IMR-90 (cell line): Measurements from ENCODE around the gene ARID3C.

Experiments used
- CEBPB ChIP-seq: IDR thresholded peaks from 2 replicates; pipeline ENCODE4 v1.6.1; 2012; ENCODE audit warnings: low read depth, low read length, improper control_type of control experiment
- CHD1 ChIP-seq: IDR thresholded peaks from 2 replicates; pipeline ENCODE4 v1.6.1; 2012; ENCODE audit warnings: low read depth, low read length, improper control_type of control experiment
- CTCF ChIP-seq: conservative IDR thresholded peaks from 2 replicates; pipeline ENCODE4 v1.5.1; 2012; ENCODE audit warnings: mild to moderate bottlenecking, low read depth, low read length, improper control_type of control experiment
- MAFK ChIP-seq: IDR thresholded peaks from 2 replicates; pipeline ENCODE4 v1.6.1; 2012; ENCODE audit warnings: low read depth, low read length, improper control_type of control experiment
- MAZ ChIP-seq: IDR thresholded peaks from 2 replicates; pipeline ENCODE4 v1.6.1; 2012; ENCODE audit warnings: low read depth, mild to moderate bottlenecking, low read length, improper control_type of control experiment, moderate library complexity, borderline replicate concordance
- NFE2L2 ChIP-seq: fragments of 150-350 bp; IDR thresholded peaks from 2 replicates; pipeline ENCODE4 v1.6.1; 2016; ENCODE audit warnings: low read depth, mild to moderate bottlenecking, low read length
- POLR2A ChIP-seq: IDR thresholded peaks from 2 replicates; pipeline ENCODE4 v1.6.1; 2012; ENCODE audit warnings: mild to moderate bottlenecking, low read depth, low read length
- RAD21 ChIP-seq: IDR thresholded peaks from 2 replicates; pipeline ENCODE4 v1.6.1; 2012; ENCODE audit warnings: low read length, improper control_type of control experiment
- RCOR1 ChIP-seq: IDR thresholded peaks from 2 replicates; pipeline ENCODE4 v1.6.1; 2012; ENCODE audit warnings: mild to moderate bottlenecking, low read length, improper control_type of control experiment; ENCODE audit not compliant: insufficient replicate concordance
- SMC3 ChIP-seq: fragments of 150-350 bp; IDR thresholded peaks from 2 replicates; pipeline ENCODE4 v1.6.1; 2016; ENCODE audit warnings: low read depth, mild to moderate bottlenecking, antibody characterized with exemption, low read length, moderate library complexity
- USF2 ChIP-seq: fragments of 150-350 bp; IDR thresholded peaks from 2 replicates; pipeline ENCODE4 v1.6.1; 2017; ENCODE audit warnings: mild to moderate bottlenecking, antibody characterized with exemption, low read length, low read depth
- TF ChIP-seq, protein P1 (sequence below): fragments of 150-350 bp; IDR thresholded peaks from 2 replicates; pipeline ENCODE4 v1.6.1; 2016; ENCODE audit warnings: low read depth, mild to moderate bottlenecking, low read length, moderate library complexity, borderline replicate concordance

DNA sequence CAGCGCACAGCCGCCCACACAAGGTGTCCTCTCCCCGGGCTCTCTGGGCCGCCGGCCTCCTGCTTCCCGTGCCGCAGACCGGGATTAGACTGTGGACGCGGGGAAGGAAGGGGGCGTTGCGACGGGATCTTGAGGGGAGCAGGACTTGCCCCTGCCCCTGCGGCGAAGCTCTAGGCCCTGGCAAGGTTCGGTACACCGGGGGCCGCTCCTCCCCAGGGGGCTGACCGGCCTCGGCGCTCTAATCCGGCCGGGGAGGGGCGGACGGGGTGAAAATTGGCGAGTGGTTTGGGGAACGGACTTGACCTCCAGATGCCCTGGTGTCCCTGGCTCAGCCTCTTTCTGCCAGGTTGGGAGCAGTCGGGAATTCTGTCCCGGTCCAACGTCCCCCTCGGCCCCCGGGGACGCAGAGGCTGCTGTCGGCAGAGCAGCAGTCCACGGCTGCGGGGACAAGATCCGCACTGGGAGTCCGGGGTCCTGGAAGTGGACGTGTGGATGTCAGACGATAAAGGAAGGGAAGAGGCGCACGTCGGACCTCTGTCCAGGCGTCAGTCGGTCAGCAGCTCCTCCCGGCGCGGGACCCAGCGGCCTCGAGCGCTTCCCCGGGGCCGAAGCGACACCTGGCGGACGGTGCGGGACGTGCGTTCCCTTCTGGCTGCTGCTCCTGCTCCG, 37.5 kb downstream of the ARID3C start:
- TF ChIP-seq CEBPB (no peak), POLR2A (no peak), CTCF (peak; percentile 93), SMC3 (peak; percentile 97), RAD21 (peak; percentile 92), MAZ (peak; percentile 54; the same call in 1 of the 2 replicates), MAFK (no peak), CHD1 (no peak), USF2 (no peak), RCOR1 (no peak), NFE2L2 (no peak)
- TF ChIP-seq, protein P1, sequence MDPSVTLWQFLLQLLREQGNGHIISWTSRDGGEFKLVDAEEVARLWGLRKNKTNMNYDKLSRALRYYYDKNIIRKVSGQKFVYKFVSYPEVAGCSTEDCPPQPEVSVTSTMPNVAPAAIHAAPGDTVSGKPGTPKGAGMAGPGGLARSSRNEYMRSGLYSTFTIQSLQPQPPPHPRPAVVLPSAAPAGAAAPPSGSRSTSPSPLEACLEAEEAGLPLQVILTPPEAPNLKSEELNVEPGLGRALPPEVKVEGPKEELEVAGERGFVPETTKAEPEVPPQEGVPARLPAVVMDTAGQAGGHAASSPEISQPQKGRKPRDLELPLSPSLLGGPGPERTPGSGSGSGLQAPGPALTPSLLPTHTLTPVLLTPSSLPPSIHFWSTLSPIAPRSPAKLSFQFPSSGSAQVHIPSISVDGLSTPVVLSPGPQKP: no peak
